Mesothelial cell of epicardium (in vitro differentiated cells): ENCODE measurements around the gene RASGRP2. TPM values are rescaled to one million over a fixed set of nuclear protein-coding genes. Genes with fewer than 3 reads are reported as not detected.

ENCODE experiments used
- DNase-seq, 2 experiments: peaks; one replicate each; pipeline ENCODE4 v3.0.0; 2021; ENCODE audit warnings: low spot score in 2 of 2; ENCODE audit not compliant: unreplicated experiment in 2 of 2
- H3K27ac Mint-ChIP-seq: 2 replicates; pipeline ENCODE4 v1.8.0; 2021; ENCODE audit warnings: mixed read lengths
- H3K27me3 Mint-ChIP-seq: 2 replicates; pipeline ENCODE4 v1.8.0; 2021; ENCODE audit warnings: low read depth, mixed read lengths
- H3K36me3 Mint-ChIP-seq: 2 replicates; pipeline ENCODE4 v1.8.0; 2021; ENCODE audit warnings: mixed read lengths
- H3K4me1 Mint-ChIP-seq: 2 replicates; pipeline ENCODE4 v1.8.0; 2021; ENCODE audit warnings: mixed read lengths
- H3K4me3 Mint-ChIP-seq: 2 replicates; pipeline ENCODE4 v1.8.0; 2021; ENCODE audit warnings: mild to moderate bottlenecking, moderate library complexity, mixed read lengths
- H3K9me3 Mint-ChIP-seq: 2 replicates; pipeline ENCODE4 v1.8.0; 2021; ENCODE audit warnings: mixed read lengths
- total RNA-seq: library from RNA; stranded (reverse); gene quantifications from 3 replicates; pipeline ENCODE4 v1.2.1, GENCODE V29; 2021
- TF ChIP-seq, protein P1 (sequence below): fragments of 200-600 bp; sonication (generic); IDR thresholded peaks from one replicate; pipeline ENCODE4 v1.5.0; 2021; ENCODE audit warnings: antibody characterized with exemption; ENCODE audit not compliant: unreplicated experiment

RASGRP2 gene
- total RNA-seq, 1 donor from 2014 or later, result 1.4 TPM

- no peaks in the 10 kb centered on the region for H3K36me3 Mint-ChIP-seq
- no peak overlapping the region for H3K4me3 Mint-ChIP-seq
- H3K9me3 Mint-ChIP-seq, result no peaks in the 10 kb centered on the region
- H3K4me1 Mint-ChIP-seq, result peaks cover 17% of the 10 kb centered on the region
- peak in 1 of 2 experiments; percentile 70 for DNase-seq
- no peak overlapping the region for H3K27ac Mint-ChIP-seq
- TF ChIP-seq, protein P1, sequence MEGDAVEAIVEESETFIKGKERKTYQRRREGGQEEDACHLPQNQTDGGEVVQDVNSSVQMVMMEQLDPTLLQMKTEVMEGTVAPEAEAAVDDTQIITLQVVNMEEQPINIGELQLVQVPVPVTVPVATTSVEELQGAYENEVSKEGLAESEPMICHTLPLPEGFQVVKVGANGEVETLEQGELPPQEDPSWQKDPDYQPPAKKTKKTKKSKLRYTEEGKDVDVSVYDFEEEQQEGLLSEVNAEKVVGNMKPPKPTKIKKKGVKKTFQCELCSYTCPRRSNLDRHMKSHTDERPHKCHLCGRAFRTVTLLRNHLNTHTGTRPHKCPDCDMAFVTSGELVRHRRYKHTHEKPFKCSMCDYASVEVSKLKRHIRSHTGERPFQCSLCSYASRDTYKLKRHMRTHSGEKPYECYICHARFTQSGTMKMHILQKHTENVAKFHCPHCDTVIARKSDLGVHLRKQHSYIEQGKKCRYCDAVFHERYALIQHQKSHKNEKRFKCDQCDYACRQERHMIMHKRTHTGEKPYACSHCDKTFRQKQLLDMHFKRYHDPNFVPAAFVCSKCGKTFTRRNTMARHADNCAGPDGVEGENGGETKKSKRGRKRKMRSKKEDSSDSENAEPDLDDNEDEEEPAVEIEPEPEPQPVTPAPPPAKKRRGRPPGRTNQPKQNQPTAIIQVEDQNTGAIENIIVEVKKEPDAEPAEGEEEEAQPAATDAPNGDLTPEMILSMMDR, result peak; percentile 89
- peaks cover 68% of the 10 kb centered on the region for H3K27me3 Mint-ChIP-seq
These were observed 902 bp downstream of the RASGRP2 start for GRCh38 chr11:64742889-64743590.

DNA sequence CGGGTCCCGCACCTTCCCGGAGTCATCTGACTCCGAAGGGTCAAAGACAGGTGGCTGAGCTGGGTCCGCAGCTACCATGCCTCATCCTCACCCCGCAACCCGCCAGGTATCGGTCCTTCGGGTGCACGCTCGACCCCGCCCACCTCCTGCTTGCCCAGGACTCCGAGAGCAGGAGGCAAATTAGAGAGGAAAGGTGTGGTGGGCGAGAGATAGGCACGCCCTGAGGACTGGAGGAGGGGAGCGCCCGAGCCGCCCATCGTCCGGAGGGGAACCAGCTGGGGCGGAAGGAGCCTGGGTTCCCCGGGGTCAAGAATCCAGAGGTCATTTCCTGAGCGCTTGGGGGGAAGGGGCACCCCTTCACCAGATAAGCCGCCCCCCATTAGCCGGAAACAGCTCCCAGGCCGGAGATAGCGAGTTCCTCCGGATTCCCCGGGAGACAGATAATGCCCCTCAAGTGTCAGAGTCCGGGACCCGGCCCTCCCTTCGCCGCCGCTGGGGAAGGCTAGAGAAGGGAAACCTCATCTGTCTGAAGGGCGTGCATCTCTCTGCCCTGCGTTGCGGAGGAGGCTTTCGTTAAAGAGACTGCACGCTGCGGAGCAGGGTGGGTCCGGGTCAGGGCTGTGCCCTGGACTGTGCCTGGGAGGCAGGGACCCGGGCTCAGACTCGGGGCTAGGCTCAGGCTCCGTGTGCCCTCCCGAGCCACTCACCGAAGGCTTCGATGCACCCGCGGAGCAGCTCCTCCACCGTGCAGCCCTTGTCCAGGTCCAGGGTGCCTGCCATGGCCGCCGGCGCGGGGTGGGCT is 1.7 kb downstream of the RASGRP2 start:
- H3K4me3 Mint-ChIP-seq, result peak overlapping the region; percentile 31
- no peak for DNase-seq
- H3K36me3 Mint-ChIP-seq, result no peaks in the 10 kb centered on the region
- H3K27me3 Mint-ChIP-seq, result peaks cover 73% of the 10 kb centered on the region
- H3K9me3 Mint-ChIP-seq, result no peaks in the 10 kb centered on the region
- no peak overlapping the region for H3K27ac Mint-ChIP-seq
- peaks cover 16% of the 10 kb centered on the region for H3K4me1 Mint-ChIP-seq
- TF ChIP-seq, protein P1, result no peak

- Mint-ChIP-seq H3K4me1 (peaks cover 16% of the 10 kb centered on the region), H3K27ac (no peak overlapping the region), H3K36me3 (no peaks in the 10 kb centered on the region), H3K4me3 (peak overlapping the region; percentile 31), H3K9me3 (no peaks in the 10 kb centered on the region), H3K27me3 (peaks cover 75% of the 10 kb centered on the region)
- TF ChIP-seq, protein P1, result no peak
- DNase-seq, result no peak
These were observed 2.4 kb downstream of the RASGRP2 start for GRCh38 chr11:64741375-64742086.

DNA sequence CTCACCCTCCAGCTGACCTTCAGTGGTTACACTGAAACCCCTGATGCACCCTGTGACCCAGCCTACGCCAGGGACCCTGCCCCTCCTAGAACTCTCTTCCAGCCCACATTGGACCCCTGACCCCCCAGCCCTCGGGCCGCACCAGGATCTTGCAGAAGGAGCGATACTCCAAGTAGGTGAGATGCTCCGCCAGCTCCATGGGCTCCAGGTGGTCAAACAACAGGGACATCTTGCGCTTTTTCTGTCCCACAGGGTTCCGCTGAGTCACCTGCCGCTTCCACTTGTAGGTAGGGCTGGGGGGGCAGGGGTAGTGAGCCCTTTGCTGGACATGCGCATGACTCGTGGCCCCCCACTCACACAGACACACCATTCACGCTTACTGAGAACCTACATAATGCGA is 4.1 kb downstream of the RASGRP2 start:
- H3K27me3 Mint-ChIP-seq, result peaks cover 71% of the 10 kb centered on the region
- no peaks in the 10 kb centered on the region for H3K9me3 Mint-ChIP-seq
- no peak for DNase-seq
- H3K4me3 Mint-ChIP-seq, result no peak overlapping the region
- TF ChIP-seq, protein P1, result no peak
- H3K4me1 Mint-ChIP-seq, result peaks cover 13% of the 10 kb centered on the region
- no peak overlapping the region for H3K27ac Mint-ChIP-seq
- no peaks in the 10 kb centered on the region for H3K36me3 Mint-ChIP-seq

GRCh38 chr11:64736654-64737053 is 7.3 kb downstream of the RASGRP2 start:
- H3K27me3 Mint-ChIP-seq, result peaks cover 62% of the 10 kb centered on the region

More at GRCh38 chr11:64736654-64737053, 7.3 kb downstream of the RASGRP2 start:
- H3K4me3 Mint-ChIP-seq, result no peak overlapping the region
- no peak overlapping the region for H3K27ac Mint-ChIP-seq
- H3K4me1 Mint-ChIP-seq, result no peaks in the 10 kb centered on the region
- TF ChIP-seq, protein P1, result no peak
- H3K36me3 Mint-ChIP-seq, result no peaks in the 10 kb centered on the region
- no peak for DNase-seq
- H3K9me3 Mint-ChIP-seq, result no peaks in the 10 kb centered on the region
